Karpas-422 (cell line): ENCODE data around the gene ZBTB3. TPM values are rescaled to one million over a fixed set of nuclear protein-coding genes. Genes with fewer than 3 reads are reported as not detected.

ENCODE experiments used
- DNase-seq: peaks from one replicate; pipeline ENCODE4 v3.0.0-alpha.2; 2015
- H2AFZ ChIP-seq: fragments of 200-600 bp; sonication (generic); 2 replicates; pipeline ENCODE4 v1.6.1; 2014; ENCODE audit warnings: antibody characterized with exemption, low read length, mixed read lengths
- H3K27ac ChIP-seq: fragments of 200-600 bp; sonication (generic); 2 replicates; pipeline ENCODE4 v1.5.1; 2014; ENCODE audit warnings: mild to moderate bottlenecking, low read length, moderate library complexity
- H3K27me3 ChIP-seq: fragments of 200-600 bp; sonication (generic); 2 replicates; pipeline ENCODE4 v1.6.1; 2014; ENCODE audit warnings: low read length, mixed read lengths
- H3K36me3 ChIP-seq: fragments of 200-600 bp; sonication (generic); 2 replicates; pipeline ENCODE4 v1.6.1; 2014; ENCODE audit warnings: low read length, mixed read lengths; ENCODE audit not compliant: insufficient read depth
- H3K4me1 ChIP-seq: fragments of 200-600 bp; sonication (generic); 2 replicates; pipeline ENCODE4 v1.6.1; 2014; ENCODE audit warnings: mild to moderate bottlenecking, low read length, mixed read lengths
- H3K4me2 ChIP-seq: fragments of 200-600 bp; sonication (generic); 2 replicates; pipeline ENCODE4 v1.6.1; 2014; ENCODE audit warnings: low read length, low read depth, mild to moderate bottlenecking; ENCODE audit not compliant: poor library complexity, severe bottlenecking
- H3K4me3 ChIP-seq: fragments of 200-600 bp; sonication (generic); 2 replicates; pipeline ENCODE4 v1.5.1; 2014; ENCODE audit warnings: mild to moderate bottlenecking, antibody characterized with exemption, low read length, mixed read lengths
- H3K79me2 ChIP-seq: fragments of 200-600 bp; sonication (generic); 2 replicates; pipeline ENCODE4 v1.6.1; 2014; ENCODE audit warnings: mild to moderate bottlenecking, low read length, mixed read lengths
- H3K9ac ChIP-seq: fragments of 200-600 bp; sonication (generic); 2 replicates; pipeline ENCODE4 v1.6.0; 2014; ENCODE audit warnings: low read length
- H3K9me2 ChIP-seq: fragments of 200-600 bp; sonication (generic), shearing (Covaris generic); replicated peaks from 2 replicates; pipeline ENCODE4 v1.6.0; 2014; ENCODE audit warnings: mild to moderate bottlenecking, low read length, moderate library complexity; ENCODE audit not compliant: insufficient read depth
- H3K9me3 ChIP-seq: fragments of 300-700, 200-600 bp; sonication (generic); 2 replicates; pipeline ENCODE4 v1.6.1; 2014; ENCODE audit warnings: low read length, mixed read lengths
- H4K20me1 ChIP-seq: fragments of 200-600 bp; sonication (generic); 2 replicates; pipeline ENCODE4 v1.6.1; 2014; ENCODE audit warnings: mild to moderate bottlenecking, antibody characterized with exemption, low read length, low read depth; ENCODE audit not compliant: insufficient read depth
- total RNA-seq: library from RNA; depleted of rRNA; stranded (reverse); fragments of >200 nt; shearing (Covaris generic); gene quantifications from 2 replicates; pipeline ENCODE4 v1.2.3, GENCODE V29; 2014; ENCODE audit warnings: low replicate concordance

Gene ZBTB3
- total RNA-seq, 1 experiment from 2014 or later, result 5.3 TPM

- H4K20me1 ChIP-seq, result no peaks in the 10 kb centered on the region; the same call in 1 of the 2 replicates
- no peaks in the 10 kb centered on the region for H3K9me2 ChIP-seq
- H3K9me3 ChIP-seq, result no peaks in the 10 kb centered on the region
- H3K9ac ChIP-seq, result peak overlapping the region; percentile 96
- H3K4me2 ChIP-seq, result peak overlapping the region; percentile 78
- H3K4me3 ChIP-seq, result peak overlapping the region; percentile 99; the same call in 1 of the 2 replicates
- peaks cover 50% of the 10 kb centered on the region for H3K79me2 ChIP-seq
- peaks cover 43% of the 10 kb centered on the region for H3K4me1 ChIP-seq
- no peak overlapping the region for H2AFZ ChIP-seq
- DNase-seq, result no peak
- no peaks in the 10 kb centered on the region for H3K27me3 ChIP-seq
- H3K36me3 ChIP-seq, result peaks cover 19% of the 10 kb centered on the region; the same call in 1 of the 2 replicates
- no peak overlapping the region for H3K27ac ChIP-seq
Measured at GRCh38 chr11:62789576-62789975, 35.6 kb upstream of the ZBTB3 start.

DNA sequence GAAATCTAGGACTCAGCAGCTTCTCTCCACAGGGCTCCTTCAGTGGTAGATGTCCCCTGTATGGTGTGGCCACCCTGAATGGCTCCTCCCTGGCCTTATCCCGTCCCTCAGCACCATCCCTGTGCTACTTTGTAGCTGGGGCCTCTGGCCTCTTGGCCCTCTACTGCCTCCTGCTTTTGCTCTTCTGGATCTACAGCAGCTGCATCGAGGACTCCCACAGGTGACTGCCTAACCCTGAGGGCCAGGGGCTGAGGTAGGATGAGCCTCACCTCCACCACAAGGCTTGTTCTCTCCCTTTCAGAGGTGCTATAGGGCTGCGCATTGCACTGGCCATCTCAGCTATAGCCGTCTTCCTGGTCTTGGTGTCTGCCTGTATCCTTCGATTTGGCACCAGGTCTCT lies 35.0 kb upstream of the ZBTB3 start:
- Histone ChIP-seq H3K27ac (peak overlapping the region; percentile 56; the same call in 1 of the 2 replicates), H3K4me2 (peak overlapping the region; percentile 78), H3K9ac (peak overlapping the region; percentile 96), H3K9me3 (no peaks in the 10 kb centered on the region), H3K9me2 (no peaks in the 10 kb centered on the region), H3K79me2 (peaks cover 50% of the 10 kb centered on the region), H3K27me3 (no peaks in the 10 kb centered on the region), H3K4me1 (peaks cover 43% of the 10 kb centered on the region), H2AFZ (no peak overlapping the region), H3K36me3 (peaks cover 13% of the 10 kb centered on the region; the same call in 1 of the 2 replicates), H4K20me1 (no peaks in the 10 kb centered on the region; the same call in 1 of the 2 replicates), H3K4me3 (peak overlapping the region; percentile 89; the same call in 1 of the 2 replicates)
- DNase-seq, result no peak

DNA sequence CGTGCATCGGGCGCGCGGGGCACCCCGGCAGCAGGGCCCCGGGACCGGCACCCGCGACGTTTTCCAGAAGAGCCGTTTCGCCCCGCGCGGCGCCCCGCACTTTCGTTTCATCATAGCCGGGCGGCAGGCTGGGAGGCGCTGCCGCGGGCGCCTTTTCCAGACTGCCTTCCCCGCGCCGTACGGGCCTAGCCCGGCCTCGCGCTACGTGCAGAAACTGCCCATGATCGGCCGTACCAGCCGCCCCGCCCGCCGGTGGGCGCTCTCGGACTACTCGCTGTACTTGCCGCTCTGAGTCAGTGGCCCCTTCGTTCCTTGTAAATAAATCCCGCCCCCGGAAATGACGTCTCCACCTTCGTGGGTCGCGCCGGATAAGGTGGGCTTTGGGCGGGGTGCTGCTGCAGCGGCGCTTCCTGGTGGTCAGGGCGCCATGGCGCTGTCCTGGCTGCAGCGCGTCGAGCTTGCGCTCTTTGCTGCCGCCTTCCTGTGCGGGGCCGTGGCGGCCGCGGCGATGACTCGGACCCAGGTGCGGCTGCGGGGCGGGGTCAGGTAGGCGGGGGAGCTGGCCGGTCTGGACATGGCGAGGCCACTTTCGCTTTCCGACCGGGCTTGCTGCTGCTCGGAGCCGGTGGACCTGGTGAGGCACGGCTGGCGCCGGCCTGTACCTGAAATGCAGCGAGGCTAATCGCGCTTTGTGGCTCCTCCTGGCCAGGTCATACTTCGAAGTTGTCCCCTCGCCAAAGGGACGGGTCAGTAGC lies 33.2 kb upstream of the ZBTB3 start, which contains the start of gene TMEM179B:
Gene TMEM179B (plus strand): TSS at position 398 of the 755 bp plus-strand sequence. CDS start 30 bp downstream, at position 428.
- Histone ChIP-seq H3K4me1 (peaks cover 38% of the 10 kb centered on the region), H3K9me2 (no peaks in the 10 kb centered on the region), H3K79me2 (peaks cover 50% of the 10 kb centered on the region), H3K9me3 (no peaks in the 10 kb centered on the region), H4K20me1 (no peaks in the 10 kb centered on the region; the same call in 1 of the 2 replicates), H3K27ac (peak within 1 kb of the TSS; percentile 70), H3K4me2 (peak within 1 kb of the TSS; percentile 78), H2AFZ (no peak within 1 kb of the TSS), H3K9ac (peak within 1 kb of the TSS; percentile 96), H3K36me3 (peaks cover 10% of the 10 kb centered on the region; the same call in 1 of the 2 replicates), H3K4me3 (peak within 1 kb of the TSS; percentile 89), H3K27me3 (no peaks in the 10 kb centered on the region)
- peak; percentile 100 for DNase-seq

GRCh38 chr11:62786318-62787004 lies 32.5 kb upstream of the ZBTB3 start:
- Histone ChIP-seq H3K4me2 (peak overlapping the region; percentile 78), H4K20me1 (no peaks in the 10 kb centered on the region; the same call in 1 of the 2 replicates), H3K4me1 (peaks cover 35% of the 10 kb centered on the region), H2AFZ (no peak overlapping the region), H3K27me3 (no peaks in the 10 kb centered on the region), H3K27ac (peak overlapping the region; percentile 70), H3K36me3 (peaks cover 7% of the 10 kb centered on the region; the same call in 1 of the 2 replicates), H3K79me2 (peaks cover 47% of the 10 kb centered on the region), H3K4me3 (peak overlapping the region; percentile 89), H3K9me2 (no peaks in the 10 kb centered on the region), H3K9ac (peak overlapping the region; percentile 96), H3K9me3 (no peaks in the 10 kb centered on the region)
- DNase-seq, result peak; percentile 94

DNA sequence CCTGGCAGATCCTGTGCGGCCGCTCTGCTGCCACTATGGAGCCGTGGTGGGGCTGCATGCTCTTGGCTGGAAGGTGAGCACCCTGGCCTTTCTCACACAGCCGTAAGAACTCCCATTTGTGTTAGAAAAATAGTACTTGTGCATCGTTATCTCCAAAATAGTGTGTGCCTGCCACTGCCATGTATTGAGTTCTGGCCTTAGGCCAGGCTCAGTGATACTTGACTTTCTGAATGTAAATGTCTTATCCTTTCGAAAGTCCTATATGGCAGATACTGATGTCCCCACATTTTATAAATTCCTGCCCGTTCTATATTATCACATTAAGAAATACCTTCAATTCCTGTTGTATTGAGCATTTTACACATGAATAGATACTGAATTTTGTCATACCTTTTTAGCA lies 28.8 kb upstream of the ZBTB3 start:
- no peaks in the 10 kb centered on the region for H3K9me2 ChIP-seq
- peaks cover 11% of the 10 kb centered on the region for H3K79me2 ChIP-seq
- H2AFZ ChIP-seq, result no peak overlapping the region
- no peak overlapping the region for H3K27ac ChIP-seq
- no peak overlapping the region for H3K4me2 ChIP-seq
- no peak for DNase-seq
- 0 out of 2 replicates have a peak, but pooled peaks cover 4% of the 10 kb centered on the region for H3K36me3 ChIP-seq
- peaks cover 8% of the 10 kb centered on the region for H3K4me1 ChIP-seq
- no peaks in the 10 kb centered on the region for H4K20me1 ChIP-seq
- no peaks in the 10 kb centered on the region for H3K27me3 ChIP-seq
- no peak overlapping the region for H3K9ac ChIP-seq
- no peaks in the 10 kb centered on the region for H3K9me3 ChIP-seq
- no peak overlapping the region for H3K4me3 ChIP-seq

- Histone ChIP-seq H3K9ac (no peak overlapping the region), H3K27ac (no peak overlapping the region), H4K20me1 (no peaks in the 10 kb centered on the region), H3K27me3 (no peaks in the 10 kb centered on the region), H3K79me2 (peaks cover 9% of the 10 kb centered on the region), H3K4me3 (no peak overlapping the region), H3K36me3 (0 out of 2 replicates have a peak, but pooled peaks cover 4% of the 10 kb centered on the region), H3K4me2 (no peak overlapping the region), H3K9me3 (no peaks in the 10 kb centered on the region), H2AFZ (no peak overlapping the region), H3K9me2 (no peaks in the 10 kb centered on the region), H3K4me1 (peaks cover 3% of the 10 kb centered on the region; the same call in 1 of the 2 replicates)
- no peak for DNase-seq
Measured at GRCh38 chr11:62778441-62778840, 24.5 kb upstream of the ZBTB3 start.

DNA sequence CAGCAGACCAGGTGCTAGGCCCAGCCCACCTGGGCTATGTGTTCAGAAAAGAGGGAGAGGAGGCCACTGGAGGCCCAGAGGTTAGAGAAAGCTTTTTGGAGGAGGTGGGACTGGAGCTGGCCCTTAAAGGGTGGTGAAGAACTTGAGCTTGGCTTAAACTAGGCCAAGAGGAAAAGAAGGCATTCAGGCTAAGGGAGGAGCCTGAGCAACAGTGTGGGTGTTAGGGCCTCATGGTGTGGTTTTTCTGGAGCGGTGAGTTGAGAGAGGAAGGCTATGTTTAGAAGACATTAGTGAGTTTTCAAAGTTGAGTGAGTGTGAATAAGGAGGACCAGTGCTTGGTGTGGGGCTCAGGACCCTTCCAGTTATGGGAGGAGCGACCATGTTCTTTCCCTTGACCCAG lies 23.4 kb upstream of the ZBTB3 start:
- no peak overlapping the region for H2AFZ ChIP-seq
- no peaks in the 10 kb centered on the region for H3K27me3 ChIP-seq
- H3K79me2 ChIP-seq, result peaks cover 18% of the 10 kb centered on the region
- no peaks in the 10 kb centered on the region for H3K9me3 ChIP-seq
- H4K20me1 ChIP-seq, result no peaks in the 10 kb centered on the region
- H3K36me3 ChIP-seq, result no peaks in the 10 kb centered on the region
- no peak overlapping the region for H3K27ac ChIP-seq
- no peak overlapping the region for H3K4me2 ChIP-seq
- no peak overlapping the region for H3K4me3 ChIP-seq
- no peak overlapping the region for H3K9ac ChIP-seq
- DNase-seq, result no peak
- peaks cover 7% of the 10 kb centered on the region for H3K4me1 ChIP-seq
- H3K9me2 ChIP-seq, result no peaks in the 10 kb centered on the region

DNA sequence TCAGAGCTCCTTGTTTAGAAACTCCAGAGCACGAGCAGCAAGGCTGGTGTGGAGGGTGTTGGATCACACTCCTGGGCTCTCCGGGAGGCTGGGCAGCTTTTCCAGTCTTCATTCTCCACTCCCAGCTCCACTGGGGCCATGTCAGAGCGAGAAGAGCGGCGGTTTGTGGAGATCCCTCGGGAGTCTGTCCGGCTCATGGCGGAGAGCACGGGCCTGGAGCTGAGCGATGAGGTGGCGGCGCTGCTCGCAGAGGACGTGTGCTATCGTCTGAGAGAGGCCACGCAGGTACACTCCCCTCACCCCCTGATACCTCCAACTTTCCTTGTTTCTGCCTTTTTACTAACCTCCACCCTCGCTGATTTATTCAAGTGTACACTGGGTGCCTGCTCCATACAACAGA lies 21.7 kb upstream of the ZBTB3 start:
- no peak overlapping the region for H3K9ac ChIP-seq

More for the DNA sequence above, 21.7 kb upstream of the ZBTB3 start:
- Histone ChIP-seq H3K79me2 (peaks cover 28% of the 10 kb centered on the region), H3K4me2 (no peak overlapping the region), H3K9me2 (no peaks in the 10 kb centered on the region), H3K9me3 (no peaks in the 10 kb centered on the region), H4K20me1 (no peaks in the 10 kb centered on the region), H3K4me3 (no peak overlapping the region), H3K36me3 (no peaks in the 10 kb centered on the region), H3K27ac (no peak overlapping the region), H3K27me3 (no peaks in the 10 kb centered on the region), H2AFZ (no peak overlapping the region), H3K4me1 (peaks cover 19% of the 10 kb centered on the region)
- no peak for DNase-seq
